HCT116 (cell line): ENCODE data around the gene SCN4A.

Source experiments
- CEBPB ChIP-seq: IDR thresholded peaks from 2 replicates; pipeline ENCODE4 v1.6.1; 2012; ENCODE audit warnings: low read depth
- CTCF ChIP-seq, 3 experiments: fragments of 200-600 bp in 1 of 3; sonication (generic) in 1 of 3; IDR thresholded peaks in 2 of 3; conservative IDR thresholded peaks in 1 of 3; 2 replicates each; pipeline ENCODE4 v1.5.1; 2012 to 2017; ENCODE audit warnings: low read depth in 2 of 3, low read length in 2 of 3, antibody characterized with exemption in 1 of 3, borderline replicate concordance in 1 of 3, control low read depth in 1 of 3, mild to moderate bottlenecking in 1 of 3, mixed read lengths in 1 of 3, mixed run types in 1 of 3, moderate library complexity in 1 of 3; ENCODE audit not compliant: insufficient read depth in 1 of 3
- EZH2 ChIP-seq: fragments of 200-600 bp; sonication (generic); IDR thresholded peaks from 2 replicates; pipeline ENCODE4 v1.6.1; 2017; ENCODE audit warnings: antibody characterized with exemption, mixed run types

GRCh38 chr17:64001091-64001579 is 28.4 kb upstream of the SCN4A start:
- TF ChIP-seq CTCF (IDR thresholded peaks at IDR 0.05 in 2 of 3, conservative IDR thresholded peaks at IDR 0.05 in 1 of 3; ENCODE audit: borderline replicate concordance in 1 of 3, insufficient read depth in 1 of 3, low read depth in 2 of 3, low read length in 2 of 3): no peak
- no peak for TF ChIP-seq CEBPB
- TF ChIP-seq EZH2: no peak
